ENCODE data around the gene ACSM6. TPM values are rescaled to one million over a fixed set of nuclear protein-coding genes. Genes with fewer than 3 reads are reported as not detected.

Gene ACSM6
- total RNA-seq, 1 donor from 2014 or later: not detected

DNA sequence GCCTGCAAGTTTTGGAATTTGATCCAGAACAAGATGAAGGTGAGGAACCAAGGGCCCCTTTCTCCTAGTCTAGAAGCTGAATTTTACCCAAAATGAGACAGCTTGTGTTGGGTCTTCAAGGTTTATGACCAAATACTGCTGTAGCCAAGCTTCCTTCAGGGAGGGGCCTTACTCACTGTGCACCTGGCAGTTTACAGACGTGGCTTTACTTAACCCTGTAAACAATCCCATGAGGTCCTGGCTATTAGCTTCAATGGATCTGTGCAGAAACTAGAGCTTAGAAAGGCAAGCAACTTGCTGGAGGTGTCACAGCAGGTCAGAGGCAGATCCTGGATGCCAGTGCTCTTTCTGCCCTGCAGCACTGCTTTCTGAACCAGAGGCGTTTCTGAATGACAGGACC, 50.1 kb downstream of the ACSM6 start:
- no peak for DNase-seq (ENCODE audit: low spot score)

DNA sequence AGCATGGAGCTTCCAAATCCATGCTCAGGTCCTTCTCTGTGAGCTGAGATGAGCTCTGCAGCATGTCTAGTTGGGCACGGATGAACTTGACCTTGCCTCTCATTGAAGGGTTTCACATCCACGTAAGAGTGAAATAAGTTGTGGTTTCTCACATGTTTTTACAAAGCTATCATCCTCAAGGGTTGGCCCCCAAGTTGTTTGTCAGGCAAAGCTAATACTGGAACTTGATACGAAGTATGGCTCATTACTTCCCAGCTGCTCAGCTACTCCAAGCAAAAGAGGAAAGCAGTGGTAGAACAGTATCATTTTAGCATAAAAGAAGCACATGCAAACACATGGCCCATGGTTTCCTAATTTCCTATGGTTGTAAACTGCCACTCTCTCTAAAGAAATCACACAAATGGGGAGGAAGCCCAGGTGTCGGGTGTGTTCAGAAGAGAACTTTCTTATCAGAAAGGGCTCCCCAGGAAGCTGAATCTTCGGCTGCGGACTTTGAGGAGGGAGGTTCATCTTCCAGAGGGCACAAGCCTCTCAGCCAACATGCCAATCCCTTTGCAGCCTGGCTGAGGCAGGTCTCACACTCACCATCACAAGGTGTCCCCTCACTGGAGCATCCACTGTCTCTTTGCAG, 51.5 kb downstream of the ACSM6 start:
- no peak for DNase-seq (ENCODE audit: low spot score)

DNA sequence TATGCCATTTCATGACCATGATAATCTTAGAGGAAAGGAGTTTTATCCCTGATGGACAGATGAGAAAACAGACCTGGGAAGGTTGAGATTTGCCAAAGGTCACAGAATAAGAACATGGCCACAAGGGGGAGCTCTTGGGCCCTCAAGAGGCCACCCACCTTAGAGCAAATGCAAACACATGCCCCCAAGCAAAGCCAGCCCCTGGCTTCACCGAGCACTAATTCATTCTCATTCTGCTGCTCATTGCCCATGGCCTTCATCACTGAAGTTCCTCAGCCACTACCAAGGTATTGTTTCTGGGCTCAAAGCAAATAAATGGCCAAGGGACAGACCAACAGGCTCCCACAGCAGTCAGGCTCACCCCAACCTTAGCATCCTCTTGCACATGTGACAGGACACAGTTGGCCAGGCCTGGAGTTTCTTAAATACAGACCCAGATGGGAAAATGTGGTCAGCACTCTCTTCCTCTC, 52.6 kb downstream of the ACSM6 start:
- no peak for DNase-seq (ENCODE audit: low spot score)

DNA sequence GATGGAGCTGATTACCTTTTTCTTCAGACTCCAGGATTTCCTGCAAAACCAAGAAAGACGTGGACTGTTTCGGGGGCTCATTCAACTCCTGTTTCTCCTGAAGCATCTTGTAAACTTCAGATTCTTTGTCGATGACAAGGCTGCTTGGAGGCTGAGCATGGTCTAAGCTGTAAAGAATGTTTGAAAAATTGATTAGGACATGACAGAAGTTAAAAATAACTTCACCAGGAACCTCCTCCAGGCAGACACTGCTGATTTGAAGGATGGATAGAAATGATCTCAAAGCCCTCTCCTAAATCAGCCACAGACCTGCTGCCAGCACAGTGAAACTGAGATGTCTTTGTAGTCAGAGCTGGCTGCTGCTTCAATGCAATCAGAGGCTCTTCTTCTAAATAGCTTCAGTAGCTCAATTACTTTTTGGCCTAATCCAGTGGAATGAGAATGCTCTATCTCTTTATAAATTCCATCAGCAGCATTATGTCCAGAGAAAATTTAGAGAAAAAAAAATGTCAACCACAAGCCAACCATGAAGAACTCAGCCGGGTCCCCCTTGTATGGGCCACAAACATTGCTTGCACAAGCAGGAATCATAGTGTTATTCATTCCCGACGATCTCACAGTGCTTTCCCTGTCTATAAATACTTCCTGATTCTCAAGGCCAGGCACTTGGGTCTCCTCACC, 53.3 kb downstream of the ACSM6 start:
- no peak for DNase-seq (ENCODE audit: low spot score)

DNA sequence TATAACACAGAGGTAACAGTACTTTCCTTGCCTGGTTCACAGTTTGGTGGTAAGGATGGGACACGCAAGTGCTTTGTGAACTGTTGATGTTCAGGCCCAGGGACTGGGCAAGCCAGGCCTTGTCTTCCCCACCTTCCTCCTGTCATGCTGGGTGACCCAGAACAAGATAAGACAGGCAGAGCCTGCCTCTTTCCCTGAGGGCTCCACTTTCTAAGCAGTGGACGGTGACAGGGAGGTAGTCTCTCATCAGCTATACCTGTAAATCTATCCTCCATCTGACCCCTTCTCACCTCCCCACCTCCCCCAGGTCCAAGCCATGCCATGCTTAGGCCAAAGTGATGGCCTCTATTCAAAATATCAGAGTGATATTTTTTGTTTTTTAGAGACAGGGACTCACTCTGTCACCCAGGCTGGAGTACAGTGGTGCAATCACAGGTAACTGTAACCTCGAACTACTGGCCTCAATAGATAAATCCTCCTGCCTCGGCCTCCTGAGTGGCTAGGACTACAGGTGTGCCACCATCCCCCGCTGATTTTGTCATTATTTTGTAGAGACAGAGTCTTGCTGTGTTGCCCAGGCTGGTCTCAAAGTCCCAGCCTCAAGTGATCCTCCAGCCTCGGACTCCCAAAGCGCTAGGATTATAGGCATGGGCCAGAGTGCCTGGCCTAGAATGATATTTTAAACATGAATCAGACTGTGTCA, 54.0 kb downstream of the ACSM6 start:
- no peak for DNase-seq (ENCODE audit: low spot score)

DNA sequence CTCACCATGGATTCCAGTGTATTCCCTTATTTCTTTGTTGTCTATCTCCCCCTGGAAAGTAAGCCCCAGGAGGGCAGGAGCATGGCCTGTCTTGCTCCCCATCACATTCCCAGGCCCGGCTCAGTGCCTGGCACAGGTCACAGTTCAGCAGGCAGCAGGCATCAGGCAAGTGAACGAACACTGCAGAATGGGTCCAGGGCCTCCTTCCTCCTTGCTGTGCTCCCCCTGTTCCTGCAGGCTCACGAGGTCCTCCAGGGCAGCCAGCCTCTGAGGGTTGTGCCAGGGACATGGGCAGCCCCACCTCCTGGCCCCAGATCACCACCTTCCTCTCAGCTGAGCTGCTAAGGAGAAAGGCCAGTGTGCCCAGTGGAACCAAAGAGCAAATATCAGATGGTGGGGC, 55.0 kb downstream of the ACSM6 start:
- DNase-seq (ENCODE audit: low spot score): no peak

DNA sequence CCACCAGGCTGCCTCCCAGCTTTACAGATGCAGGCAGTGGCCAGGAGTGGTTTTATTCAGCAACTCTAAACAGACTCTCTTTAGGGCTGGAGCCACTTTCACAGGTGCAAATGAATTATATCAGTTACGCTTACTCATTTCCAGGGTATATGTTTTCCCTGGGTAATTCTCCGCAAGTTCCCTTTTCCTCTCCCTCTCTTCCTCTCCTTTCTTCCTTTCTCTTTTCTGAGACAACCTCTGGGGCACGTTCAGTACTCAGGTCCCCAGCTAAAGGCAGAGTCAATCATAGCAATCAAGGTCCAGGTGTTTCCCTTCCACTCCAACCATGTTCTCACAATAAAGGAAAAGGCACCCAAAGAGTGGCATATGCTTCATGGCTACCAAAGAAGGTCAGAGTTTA, 55.4 kb downstream of the ACSM6 start:
- DNase-seq (ENCODE audit: low spot score): no peak

DNA sequence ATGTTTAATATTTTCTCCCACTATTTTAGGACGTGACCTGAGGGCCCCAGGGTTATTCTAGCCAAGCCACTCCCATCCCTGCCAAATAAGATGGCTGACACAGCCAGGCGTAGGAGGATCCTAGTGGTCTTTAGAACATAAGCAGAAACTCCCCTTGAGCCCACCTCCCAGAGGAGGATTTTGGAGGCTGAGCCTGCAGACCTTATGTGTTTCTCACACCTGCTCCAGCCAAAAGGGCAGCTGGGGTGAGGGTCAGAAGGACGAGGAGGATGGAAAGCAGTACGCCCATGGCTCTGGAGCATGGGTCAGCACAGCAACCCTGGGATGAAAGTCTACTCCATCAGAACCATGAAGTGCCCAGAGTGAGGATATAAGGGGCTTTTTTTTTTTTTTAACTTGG, 56.8 kb downstream of the ACSM6 start:
- no peak for DNase-seq (ENCODE audit: low spot score)

DNA sequence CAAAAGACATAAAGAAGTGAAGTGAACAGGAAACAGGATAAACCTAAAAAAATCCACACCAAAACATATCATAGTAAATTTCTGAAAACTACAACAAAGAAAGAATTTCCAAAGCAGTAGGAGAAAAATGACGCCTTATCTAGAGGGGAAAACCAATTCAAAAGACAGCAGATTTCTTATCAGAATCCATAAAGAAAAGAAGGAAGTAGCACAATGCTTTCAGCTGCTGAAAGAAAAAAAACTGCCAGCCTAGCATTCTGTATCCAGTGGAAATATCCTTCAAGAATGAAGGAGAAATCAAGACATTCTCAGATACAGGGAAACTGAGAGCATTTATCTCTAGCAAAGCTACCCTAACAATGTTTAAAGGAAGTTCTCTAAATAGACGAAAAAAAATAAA, 59.0 kb downstream of the ACSM6 start:
- no peak for DNase-seq (ENCODE audit: low spot score)

DNA sequence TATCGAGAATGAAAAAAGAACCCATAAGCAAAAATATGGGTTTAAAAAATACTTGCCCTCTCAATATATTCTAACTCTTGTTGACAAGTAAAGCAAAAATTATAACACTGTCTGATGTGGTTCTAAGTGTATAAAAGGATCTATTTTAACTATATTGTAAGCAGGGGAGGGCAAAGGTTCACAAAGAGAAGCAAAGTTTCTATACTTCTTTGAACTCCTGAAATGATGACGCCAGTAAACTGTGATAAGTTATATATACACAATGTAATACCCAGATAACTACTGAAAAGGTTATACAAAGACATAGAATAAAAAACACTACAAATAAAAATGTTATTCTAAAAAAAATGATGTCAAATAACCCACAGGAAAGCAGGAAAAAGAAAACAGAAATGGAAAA, 59.6 kb downstream of the ACSM6 start:
- no peak for DNase-seq (ENCODE audit: low spot score)

DNA sequence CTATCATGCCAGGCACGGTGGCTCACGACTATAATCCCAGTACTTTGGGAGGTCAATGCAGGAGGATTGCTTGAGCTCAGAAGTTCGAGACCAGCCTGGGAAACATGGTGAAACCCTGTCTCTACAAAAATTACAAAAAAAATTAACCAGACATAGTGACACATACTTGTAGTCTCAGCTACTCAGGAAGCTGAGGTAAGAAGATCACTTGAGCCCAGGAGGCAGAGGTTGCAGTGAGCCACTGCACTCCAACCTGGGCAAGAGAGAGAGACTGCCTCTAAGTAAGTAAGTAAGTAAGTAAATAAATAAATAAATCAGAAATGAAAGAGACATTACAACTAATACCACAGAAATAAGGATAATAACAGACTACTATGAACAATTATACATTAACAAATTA, 60.6 kb downstream of the ACSM6 start:
- DNase-seq (ENCODE audit: low spot score): no peak

DNA sequence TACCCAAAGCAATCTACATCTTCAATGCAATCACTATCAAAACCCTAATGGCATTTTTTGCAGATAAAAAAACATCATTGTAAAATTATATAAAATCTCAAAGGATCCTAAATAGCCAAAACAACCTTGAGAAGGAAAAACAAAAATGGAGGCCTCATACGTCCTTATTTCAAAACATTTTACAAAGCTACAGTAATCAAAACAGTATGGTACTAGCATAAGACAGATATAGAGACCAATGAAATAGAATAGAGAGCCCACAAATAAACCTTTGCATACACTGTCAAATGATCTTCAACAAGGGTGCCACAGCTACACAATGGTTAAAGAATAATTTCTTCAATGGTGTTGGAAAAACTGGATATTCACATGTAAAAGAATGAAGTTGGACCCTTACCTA, 62.2 kb downstream of the ACSM6 start:
- no peak for DNase-seq (ENCODE audit: low spot score)

DNA sequence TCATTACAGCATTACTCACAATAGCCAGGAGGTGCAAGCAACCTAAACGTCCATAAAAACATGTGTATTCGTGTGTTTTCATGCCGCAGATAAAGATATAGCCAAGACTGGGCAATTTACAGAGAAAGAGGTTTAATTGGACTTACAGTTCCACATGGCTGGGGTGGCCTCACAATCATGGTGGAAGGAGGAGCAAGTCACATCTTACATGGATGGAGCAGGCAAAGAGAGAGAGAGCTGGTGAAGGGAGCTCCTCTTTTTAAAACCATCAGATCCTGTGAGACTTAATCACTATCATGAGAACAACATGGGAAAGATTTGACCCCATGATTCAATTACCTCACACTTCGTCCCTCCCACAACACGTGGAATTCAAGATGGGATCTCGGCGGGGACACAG, 63.8 kb downstream of the ACSM6 start:
- DNase-seq (ENCODE audit: low spot score): no peak

DNA sequence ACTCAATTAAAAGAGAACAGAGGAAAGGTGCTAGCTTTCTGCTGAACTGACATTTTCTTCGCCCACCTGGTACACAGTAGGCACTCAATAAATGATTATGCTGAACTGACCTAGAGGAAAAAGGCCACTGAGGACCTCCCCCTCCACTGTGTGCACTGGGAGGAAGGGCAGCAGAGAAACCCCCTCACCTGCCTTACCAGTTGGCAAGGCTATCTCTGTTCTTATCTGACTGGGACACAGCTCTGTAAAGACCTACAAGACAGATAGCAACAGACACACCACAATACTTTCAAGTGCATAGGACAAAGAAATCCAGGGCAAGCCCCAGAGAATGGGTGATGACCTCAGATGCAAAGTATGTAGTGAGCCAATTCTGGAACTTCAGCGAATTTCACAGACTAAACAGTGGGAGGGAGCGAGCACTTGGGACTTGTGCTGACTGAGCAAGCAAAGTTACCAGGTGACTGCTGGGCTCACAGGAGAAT, 66.4 kb downstream of the ACSM6 start:
- no peak for DNase-seq (ENCODE audit: low spot score)

DNA sequence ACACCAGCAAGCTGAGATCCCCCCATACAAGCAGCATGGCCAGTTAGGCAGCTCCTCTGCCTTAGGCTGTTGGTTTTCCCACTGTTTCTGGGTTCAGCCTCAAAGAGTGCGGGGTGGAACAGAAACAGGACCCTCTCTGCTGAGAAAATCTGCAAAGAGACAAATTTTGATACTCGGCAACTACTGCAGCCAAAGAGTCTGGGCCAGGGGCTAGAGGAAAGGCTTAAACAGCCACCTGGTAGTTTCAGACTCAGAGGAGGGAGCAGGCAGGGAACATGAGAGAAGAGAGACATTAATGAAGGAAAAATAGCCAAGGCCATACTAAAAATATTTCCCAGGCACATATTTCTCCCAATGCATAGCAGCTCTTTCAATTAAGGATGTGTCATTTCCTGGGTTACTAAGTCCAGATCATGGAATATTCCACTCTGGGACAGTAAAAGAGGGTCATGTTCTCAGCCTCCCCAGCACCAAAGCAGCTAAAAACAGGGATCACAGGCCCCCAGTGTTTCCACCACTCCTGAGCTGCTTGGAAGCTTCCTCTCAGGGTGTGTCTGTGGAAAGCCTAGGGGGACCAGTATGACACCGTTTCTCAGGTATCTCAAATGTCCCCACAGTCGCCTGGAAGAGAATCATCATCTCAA, 67.0 kb downstream of the ACSM6 start:
- DNase-seq (ENCODE audit: low spot score): no peak

DNA sequence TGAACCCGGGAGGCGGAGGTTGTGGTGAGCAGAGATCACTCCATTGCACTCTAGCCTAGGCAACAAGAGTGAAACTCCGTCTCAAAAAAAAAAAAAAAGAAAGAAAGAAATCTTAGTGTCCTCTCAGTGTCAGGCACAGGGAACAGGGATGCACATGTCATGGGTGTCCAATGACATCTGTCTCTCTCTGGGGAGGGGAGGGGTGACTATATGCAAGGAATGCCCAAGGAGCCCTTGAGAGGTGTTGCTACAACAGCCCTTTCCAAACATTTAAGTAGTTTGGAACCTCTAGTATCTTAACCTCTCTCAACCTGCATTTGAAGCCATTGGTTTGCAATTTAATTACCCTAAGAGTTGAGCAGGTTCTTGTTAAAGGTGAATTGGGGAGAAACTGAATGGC, 67.9 kb downstream of the ACSM6 start:
- DNase-seq (ENCODE audit: low spot score): no peak

DNA sequence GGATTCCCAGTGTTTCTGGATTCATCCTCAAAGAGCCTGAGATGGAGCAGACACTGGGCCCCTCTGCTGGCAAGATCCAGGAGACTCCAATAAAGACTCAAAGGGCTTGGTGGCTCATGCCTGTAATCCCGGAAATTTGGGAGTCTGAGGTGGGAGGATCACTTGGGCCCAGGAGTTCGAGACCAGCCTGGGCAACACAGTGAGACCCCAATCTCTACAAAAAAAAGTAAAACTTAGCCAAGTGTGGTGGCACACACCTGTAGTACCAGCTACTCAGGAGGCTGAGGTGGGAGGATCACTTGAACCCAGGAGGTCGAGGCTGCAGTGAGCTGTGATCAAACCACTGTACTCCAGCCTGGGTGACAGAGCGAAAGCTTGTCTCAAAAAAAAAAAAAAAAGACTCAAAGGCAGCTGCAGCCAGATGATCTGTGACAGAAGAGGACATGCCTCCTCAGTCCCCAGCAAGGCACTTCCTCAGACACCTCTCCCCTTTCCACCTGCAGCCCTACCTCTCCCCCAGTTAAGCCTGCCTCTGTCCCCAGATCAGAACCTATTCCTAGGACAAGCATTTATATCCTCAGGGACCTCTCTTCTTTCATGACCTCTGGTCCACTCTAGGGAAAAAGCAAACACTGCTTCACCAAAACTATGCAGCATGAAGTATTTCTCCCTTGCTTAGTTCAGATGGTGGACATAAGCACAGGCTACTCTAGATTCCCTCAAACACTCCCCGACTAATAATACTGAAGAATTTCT, 68.9 kb downstream of the ACSM6 start:
- no peak for DNase-seq (ENCODE audit: low spot score)

DNA sequence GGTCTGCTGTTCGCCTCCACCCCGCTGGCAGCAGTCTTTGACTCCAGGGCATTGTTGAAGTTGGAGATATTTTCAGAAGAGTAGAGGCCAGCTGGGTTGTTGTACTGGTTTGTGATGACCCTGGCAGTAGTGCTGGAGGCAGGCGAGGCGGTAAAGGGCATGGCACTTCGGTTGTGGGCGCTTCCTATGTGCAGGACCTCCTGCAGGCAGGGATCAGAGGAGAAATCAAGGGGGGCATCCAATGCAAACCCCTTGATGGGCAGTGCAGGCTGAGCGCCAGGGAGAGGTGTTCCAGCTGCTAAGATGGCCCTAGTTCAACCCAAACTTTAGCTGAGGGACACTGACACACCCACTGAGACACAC, 69.8 kb downstream of the ACSM6 start:
- DNase-seq (ENCODE audit: low spot score): no peak

DNA sequence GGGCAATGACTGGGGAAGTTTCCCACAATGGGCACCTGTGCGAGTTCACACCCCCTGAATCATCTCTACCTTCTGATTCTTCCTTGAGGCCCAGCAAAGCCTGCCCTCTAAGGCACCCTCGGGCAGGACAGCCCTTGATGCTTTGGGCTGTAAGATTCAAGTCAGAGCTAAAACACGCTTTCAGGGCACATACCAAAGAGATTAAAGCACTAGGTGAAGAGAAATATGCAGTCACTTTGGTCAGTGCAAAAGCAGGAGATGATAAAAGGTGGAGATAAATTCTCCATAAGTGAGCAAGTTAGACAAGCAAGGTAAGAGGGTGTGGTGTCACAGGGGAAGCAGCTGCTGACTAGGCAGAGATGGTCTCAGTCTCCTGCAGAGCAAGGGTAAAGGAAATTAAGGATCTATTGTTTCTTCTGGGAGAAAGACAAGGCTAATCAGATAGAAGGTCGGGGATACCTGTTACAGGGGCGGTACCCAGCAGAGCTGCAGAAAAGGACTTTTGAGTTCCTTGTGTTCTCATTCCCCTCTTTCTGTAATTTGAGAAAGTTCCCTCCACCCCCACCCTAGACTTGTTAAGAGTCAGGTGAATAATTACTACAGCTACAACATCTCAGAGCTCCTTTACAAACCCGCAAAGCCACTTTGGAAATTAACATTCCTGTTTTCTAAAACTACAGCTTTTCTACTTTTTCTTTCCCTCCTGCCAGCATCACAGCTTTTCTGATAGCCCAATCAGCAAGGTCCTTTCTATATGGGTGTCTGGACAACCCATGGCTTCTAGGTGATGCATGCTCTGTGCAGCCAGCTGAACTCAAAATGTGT, 70.4 kb downstream of the ACSM6 start:
- no peak for DNase-seq (ENCODE audit: low spot score)

DNA sequence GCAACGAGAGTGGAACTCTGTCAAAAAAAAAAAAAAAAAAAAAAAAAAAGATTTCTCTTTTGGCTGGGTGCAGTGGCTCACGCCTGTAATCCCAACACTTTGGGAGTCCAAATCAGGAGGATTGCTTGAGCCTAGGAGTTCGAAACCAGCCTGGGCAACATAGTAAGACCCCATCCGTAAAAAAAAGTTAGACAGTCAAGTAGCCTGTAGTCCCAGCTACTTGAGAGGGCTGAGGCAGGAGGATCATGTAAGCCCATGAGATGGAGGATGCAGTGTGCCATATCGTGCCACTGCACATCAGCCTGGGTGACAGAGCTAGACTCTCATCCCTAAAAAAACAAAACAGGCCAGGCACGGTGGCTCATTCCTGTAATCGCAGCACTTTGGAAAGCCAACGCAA, 71.5 kb downstream of the ACSM6 start:
- no peak for DNase-seq (ENCODE audit: low spot score)

Measured in mesenteric fat pad (tissue), 1 donor.